ENCODE measurements around the gene OR51F1.
"Not testable (repeated sequence)": the region's sequence is repeated elsewhere in the genome, so short reads cannot be mapped to it uniquely, and the experiment has no call there.

Gene OR51F1, protein sequence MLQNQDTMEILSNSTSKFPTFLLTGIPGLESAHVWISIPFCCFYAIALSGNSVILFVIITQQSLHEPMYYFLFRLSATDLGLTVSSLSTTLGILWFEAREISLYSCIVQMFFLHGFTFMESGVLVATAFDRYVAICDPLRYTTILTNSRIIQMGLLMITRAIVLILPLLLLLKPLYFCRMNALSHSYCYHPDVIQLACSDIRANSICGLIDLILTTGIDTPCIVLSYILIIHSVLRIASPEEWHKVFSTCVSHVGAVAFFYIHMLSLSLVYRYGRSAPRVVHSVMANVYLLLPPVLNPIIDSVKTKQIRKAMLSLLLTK

DNA sequence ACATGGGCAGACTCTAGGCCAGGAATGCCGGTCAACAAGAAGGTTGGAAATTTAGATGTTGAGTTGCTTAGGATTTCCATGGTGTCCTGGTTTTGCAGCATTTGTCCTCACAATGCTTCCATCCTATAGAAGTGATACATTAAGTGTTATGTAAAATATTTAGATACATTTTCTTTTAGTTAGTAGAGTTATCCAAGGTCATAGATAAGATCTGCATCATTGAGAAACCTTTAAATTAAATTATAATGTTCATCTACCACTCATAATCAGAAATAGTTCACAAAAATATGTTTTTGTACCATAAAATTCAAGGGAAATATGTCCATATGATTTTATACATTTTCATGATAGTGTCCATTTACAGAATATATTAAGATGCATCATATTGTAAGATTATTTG, at the start of gene OR51F1:
Gene OR51F1, minus strand, starts transcription at position 101 of the 400 bp plus-strand sequence. Its CDS starts 0 bp downstream, at position 101.
- no peak for DNase-seq

DNA sequence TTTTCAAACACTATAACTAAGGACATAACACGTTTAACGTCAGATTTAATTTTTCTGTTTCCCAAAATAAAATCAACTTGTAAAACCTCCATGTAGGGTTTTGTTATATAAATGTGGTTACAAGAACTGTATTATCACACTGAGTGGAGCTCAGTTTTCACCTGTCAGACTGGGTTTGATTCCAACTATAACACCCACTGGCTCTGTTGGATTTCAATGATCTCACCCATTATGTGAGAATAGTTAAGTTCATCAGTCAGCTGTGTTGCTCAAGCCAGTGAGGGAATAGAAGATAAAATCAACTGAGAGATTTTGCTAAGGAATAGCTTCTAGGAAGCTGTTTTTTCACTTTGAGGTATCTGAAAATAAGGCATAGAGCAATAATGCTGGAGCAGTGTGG, 39.5 kb upstream of the OR51F1 start:
- DNase-seq = no peak

DNA sequence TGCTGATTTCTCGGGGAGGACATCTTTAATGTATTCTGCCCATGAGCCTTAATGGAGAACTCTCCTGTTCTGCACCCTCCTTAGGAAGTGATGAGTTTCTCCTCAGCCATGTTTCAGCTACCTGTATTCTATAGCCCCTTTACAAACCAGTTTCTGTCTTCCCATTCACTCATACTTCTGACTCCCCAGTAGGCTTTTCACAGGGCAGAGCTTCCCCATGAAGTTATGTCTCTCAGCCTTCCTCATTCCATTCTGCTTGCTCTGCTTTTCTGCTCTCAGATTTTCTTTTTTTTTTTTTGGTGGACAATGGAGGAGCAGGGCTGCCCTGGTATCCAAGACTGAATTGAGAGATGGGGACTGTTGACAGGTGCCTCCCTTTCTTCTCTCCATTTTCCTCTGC, 38.7 kb upstream of the OR51F1 start:
- DNase-seq = no peak

DNA sequence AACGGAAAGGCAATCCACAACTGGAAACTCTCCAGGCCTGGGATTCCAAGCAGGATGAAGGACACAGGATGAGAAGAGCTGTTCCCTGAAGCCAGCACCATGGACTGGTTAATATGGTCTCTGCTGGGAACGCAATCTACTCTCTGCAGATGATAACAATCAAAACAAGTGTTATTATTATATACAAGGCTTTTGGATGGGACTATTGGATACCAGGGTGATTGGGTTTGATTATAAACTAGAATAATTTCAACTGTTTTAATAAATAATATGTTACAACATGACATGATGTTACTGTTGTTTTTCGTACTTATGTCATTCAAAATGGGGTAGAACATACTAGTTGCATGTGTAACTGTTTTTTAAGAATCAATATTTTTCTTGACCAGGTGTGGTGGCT, 34.5 kb upstream of the OR51F1 start, which contains the start of gene OR52R1:
Gene OR52R1, minus strand, starts transcription at position 101 of the 400 bp plus-strand sequence. Its CDS starts 0 bp downstream, at position 101.
- DNase-seq = no peak

DNA sequence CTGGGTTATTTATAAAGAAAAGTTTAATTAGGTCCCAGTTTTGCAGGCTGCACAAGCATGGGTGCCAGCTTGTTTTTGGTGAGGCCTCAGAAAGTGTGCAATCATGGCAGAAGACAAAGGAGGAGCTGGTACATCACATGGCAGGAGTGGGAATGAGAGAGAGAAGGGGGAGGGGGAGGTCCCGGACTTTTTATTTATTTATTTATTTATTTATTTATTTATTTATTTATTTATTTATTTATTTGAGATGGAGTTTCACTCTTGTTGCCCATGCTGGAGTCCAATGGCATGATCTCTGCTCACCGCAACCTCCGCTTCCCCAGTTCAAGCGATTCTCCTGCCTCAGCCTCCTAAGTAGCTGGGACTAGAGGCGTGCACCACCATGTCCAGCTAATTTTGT, 31.6 kb upstream of the OR51F1 start:
- not testable (repeated sequence) for DNase-seq

DNA sequence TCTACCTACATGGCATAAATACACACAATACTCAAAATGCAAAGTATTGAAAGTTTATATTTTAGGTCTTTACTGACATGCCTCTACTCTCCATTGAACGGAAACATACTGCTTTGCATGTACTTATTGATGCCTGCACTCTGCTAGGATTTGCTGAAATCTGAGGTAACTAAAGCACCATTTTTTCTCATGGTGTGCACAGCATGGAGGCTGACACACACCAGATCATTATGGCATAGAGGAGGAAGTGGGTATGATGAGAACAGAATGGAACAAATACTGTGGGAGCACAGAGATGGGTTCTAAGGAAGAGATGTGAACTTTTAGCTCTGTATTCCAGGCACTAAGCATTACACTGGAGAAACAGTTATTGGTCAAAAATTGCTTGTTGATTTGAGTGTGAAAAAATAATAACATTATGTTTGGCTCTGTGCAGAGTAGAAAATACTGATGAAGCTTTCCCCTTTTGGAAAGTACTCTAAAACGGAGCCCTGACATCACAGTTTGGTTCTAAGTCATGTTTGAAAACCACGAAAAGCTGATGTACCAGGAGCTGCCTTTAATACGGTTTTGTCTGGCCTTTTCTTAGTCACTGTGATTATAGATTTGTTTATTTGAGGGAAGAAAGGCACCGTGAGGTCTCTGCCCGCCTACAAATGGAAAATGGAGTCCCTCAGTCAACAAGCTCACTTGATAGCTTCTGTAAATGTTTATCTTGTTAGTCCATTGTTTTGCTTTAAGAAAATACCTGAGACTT, 28.9 kb upstream of the OR51F1 start:
- no peak for DNase-seq

DNA sequence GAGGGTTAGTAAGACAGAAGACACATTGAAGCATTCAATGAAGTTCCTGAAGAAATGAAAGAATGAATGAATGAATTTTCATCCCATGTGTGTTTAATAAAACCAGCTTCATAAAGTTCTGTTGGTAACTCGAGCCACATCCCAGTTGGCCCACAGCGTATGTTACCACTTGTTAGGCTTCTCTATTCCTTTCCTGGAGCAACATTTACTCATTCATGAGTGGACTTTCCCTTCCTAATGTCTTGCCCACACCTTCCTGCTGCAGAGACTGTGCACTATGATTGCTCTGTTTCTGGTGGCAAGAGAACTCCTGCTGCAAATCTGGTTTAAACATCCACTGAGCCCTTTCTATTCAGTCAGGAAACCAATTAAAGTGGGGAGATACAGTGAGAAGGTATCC, 27.5 kb upstream of the OR51F1 start:
- no peak for DNase-seq

DNA sequence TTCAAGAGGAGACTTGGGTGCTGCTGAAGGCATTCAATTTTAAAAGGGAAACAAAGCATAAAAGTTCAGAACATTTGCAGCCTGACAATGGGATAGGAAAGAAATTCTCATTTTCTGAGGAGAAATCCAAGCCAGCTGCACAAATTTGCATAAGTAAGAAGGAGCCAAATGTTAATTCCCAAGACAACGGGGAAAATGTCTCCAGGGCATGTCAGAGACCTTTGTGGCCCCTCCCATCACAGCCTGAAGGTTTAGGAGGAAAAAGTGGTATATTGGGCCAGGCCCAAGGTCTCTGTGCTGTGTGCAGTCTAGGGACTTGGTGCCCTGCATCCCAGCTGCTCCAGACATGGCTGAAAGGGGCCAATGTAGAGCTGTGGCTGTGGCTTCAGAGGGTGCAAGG, 12.7 kb upstream of the OR51F1 start:
- no peak for DNase-seq

DNA sequence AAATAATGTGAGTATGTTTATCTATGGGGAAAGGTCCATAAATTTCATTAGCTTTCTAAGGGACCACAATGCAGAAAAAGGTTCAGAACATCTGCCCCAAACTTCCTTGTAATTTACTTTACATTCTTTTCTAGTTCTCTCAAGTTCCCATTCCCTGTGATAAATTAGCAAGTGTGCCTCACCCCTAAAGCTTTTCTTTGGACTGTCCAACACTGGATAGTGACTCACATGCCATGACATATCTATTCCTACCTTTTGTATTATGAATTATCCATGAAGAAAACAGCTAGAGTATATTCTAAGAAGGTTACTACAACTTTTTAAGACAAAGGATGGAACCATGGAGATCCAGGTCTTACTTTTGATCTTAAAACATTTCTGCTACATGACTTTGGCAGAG, 1.6 kb downstream of the OR51F1 start:
- DNase-seq = no peak

DNA sequence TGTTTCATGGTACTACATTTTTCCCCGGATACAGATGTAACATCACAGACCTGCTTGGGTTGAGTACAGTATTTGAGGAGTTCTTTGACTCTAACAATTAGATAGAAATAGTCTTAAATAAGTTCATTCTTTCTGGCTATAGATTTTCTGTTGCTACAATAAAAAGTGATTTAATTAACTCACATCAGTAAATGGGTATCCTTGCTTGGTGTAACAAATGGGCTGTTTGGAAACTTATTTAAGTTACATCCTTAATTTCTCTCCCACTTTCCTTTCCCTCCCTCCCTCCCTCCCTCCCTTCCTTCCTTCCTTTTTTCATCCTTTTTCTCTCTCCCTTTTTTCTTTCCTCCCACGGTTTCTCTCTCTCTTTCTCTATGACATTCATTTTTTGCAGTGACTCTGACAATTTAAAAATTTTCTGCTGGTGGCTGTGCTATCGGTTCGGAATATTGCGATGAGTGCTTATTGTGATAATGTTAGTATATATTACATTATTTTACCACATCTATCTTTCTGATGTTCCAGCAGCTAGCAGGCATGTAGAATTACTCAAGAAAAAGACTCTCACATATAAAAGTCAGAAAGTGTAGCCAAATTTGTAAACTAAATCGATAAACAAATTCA, 3.2 kb downstream of the OR51F1 start:
- DNase-seq = no peak

DNA sequence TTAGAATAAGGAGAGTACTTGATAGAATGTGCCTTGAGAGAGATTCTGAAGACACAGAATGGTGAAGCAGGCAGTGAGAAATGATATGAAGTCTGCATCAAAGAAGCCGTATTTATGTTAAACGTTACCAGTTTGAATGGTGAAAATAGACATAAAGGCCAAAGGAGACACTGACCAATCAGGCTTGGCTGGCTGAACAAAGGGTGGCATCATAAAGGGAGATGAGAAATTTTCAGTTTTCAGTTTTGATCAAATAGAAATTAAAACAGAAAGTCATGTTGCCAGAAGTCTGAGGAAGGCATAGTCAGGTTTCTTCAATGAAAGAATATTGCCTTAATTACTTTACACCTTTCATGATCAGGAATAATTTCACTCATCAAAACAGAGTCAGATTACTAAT, 6.6 kb downstream of the OR51F1 start:
- DNase-seq = no peak

DNA sequence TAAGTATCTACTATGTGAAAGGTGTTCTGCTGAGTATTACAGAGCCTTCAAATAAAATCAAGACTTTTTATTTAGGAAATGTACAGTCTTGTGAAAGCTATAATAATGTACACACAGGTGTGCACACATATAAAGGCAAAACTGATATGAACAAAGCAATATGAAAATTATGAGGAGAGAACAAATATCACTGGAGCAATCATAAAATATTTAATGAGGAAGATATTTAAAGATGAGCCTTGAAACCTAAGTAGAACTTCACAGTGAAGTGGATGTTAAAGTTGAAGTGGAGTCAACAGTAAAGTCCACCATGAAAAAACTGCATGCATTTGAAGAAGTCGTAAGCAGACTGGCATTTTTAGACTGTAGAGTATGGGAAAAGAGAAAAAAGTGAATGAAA, 18.5 kb downstream of the OR51F1 start:
- no peak for DNase-seq

DNA sequence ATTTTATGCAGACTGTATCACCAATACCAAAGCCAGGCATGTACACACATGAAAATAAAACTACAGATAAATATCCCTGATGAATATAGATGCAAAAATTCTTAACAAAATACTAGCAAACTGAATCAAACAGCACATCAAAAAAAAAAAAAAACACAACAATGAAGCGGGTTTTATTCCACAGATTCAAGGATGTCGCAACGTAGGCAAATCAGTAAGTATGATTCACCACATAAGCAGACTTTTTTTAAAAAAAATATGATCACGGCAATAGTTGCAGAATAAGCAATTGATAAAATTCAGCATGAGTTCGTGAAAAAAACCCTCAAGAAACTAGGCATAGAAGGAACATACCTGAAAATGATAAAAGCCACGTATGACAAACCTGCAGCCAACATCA, 21.3 kb downstream of the OR51F1 start:
- DNase-seq = no peak

DNA sequence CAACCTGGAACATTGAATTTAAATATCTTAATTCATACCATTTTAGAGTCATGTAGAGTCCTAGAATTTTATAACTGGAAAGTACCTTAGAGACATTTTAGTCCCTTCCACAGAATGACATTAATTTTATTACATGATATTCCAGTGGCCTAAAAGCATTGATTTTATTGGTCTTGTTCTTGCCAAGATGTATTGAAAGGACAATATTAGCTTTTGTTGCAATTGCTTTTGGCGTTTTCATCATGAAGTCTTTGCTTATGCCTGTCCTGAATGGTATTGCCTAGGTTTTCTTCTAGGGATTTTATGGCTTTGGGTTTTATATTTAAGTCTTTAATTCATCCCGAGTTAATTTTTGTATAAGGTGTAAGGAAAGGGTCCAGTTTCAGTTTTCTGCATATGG, 29.0 kb downstream of the OR51F1 start:
- DNase-seq = no peak

DNA sequence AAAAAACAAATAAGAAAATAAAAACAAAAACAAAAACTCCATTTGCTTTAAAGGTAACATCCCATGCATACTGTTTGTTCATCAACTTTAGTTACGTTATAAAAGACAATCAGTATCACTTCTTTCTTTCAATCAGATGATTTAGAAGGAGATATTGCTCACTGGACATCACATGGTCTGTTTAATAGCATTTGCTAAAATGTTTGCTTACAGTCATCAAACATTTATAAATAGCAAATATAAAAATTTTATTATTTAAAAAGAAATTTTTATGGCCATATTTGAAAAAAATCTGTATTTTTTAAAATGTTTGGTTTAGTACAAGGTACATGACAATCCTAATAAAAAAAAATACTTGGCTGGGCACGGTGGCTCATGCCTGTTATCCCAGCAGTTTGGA, 42.6 kb downstream of the OR51F1 start:
- DNase-seq = no peak

DNA sequence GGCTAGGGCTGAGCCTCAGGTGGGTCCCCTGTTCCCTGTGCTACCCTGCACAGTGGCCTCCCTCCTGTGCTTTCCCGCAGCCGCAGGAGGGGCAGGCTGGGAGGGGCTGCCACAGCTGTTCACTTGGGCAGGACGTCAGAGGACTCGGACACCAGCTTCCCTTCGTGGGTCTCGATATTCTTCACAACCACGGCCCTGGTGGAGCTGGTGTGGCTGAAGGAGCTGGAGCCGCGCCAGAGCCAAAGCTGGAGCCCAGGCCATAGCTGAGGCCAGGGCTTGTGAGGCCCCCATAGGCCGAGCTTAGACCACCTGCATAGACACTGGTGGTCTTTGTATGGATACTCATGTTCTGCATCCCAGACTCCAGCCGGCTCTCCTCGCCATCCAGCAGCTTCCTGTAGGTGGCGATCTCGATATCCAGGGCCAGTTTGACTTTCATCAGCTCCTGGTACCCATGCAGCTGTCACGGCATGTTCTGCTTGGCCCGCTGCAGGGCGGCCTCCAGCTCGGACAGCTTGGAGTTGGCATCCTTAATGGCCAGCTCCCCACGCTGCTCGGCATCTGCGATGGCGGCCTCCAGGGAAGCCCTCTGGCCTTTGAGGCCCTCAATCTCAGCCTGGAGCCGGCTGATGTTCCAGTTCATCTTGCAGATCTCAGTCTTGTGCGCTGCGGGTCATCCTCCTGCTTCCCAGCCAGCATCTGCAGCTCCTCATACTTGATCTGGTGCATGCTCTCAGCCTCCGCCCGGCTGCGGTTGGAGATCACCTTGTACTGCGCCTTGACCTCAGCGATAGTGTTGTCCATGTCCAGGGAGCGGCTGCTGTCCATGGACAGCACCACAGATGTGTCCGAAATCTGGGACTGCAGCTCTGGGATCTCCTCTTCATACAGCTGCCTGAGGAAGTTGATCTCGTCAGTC, 46.9 kb downstream of the OR51F1 start:
- not testable (repeated sequence) for DNase-seq
